Activated T-cell treated with anti-CD3 and anti-CD28 coated beads, Interleukin-2, amount 50 U/mL, for 72 hours (primary cell): ENCODE measurements around the gene SLFN14. TPM values are rescaled to one million over a fixed set of nuclear protein-coding genes. Genes with fewer than 3 reads are reported as not detected.

ENCODE experiments used
- ATAC-seq, 2 donors: fragments of 150-1000 bp; cut with Tn5 transposase; replicated peaks in 1 of 2; 2 replicates each; pipeline ENCODE4 v1.10.0; 2021; ENCODE audit warnings: moderate library complexity in 2 of 2, mild to moderate bottlenecking in 1 of 2
- DNase-seq, 2 donors: peaks; one replicate each; pipeline ENCODE4 v3.0.0; 2021 to 2022; ENCODE audit warnings: mixed read lengths in 1 of 2
- H3K27ac Mint-ChIP-seq: one replicate; pipeline ENCODE4 v1.8.0; 2022; ENCODE audit warnings: mild to moderate bottlenecking, moderate library complexity, mixed read lengths
- H3K27me3 Mint-ChIP-seq: one replicate; pipeline ENCODE4 v1.8.0; 2022; ENCODE audit warnings: low read depth, mixed read lengths
- H3K36me3 Mint-ChIP-seq, 2 donors: one replicate each; pipeline ENCODE4 v1.8.0; 2022; ENCODE audit warnings: mixed read lengths in 2 of 2, mild to moderate bottlenecking in 1 of 2; ENCODE audit not compliant: insufficient read depth in 2 of 2
- H3K4me1 Mint-ChIP-seq: one replicate; pipeline ENCODE4 v1.8.0; 2022; ENCODE audit warnings: low read depth, mixed read lengths
- H3K4me3 Mint-ChIP-seq, 2 donors: one replicate each; pipeline ENCODE4 v1.8.0; 2022; ENCODE audit warnings: mild to moderate bottlenecking in 2 of 2, mixed read lengths in 2 of 2, moderate library complexity in 2 of 2
- H3K9me3 Mint-ChIP-seq, 2 donors: one replicate each; pipeline ENCODE4 v1.8.0; 2022; ENCODE audit warnings: mixed read lengths in 2 of 2
- total RNA-seq, 2 donors: library from RNA; stranded (reverse); gene quantifications; one replicate each; pipeline ENCODE4 v1.2.3, GENCODE V29; 2022

The SLFN14 gene
- not detected for total RNA-seq

DNA sequence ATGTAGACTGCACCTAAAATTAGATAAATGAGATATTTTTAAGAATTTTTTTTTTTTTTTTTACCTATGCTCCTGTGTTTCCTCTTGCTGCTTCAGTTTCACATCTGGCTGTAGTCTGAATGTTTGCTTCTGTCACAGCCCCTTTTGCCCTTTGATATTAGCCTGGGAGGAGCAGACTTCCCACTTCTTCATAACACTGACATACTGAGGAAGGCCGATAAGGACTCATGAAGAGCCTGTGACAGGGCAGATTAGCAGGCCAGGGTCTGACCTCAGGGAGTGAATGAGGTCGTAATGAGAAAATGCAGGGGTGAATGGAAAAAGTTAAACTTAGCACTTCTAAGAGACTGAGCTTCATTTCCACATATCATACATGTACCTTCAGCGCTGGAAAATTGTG is at the start of gene SLFN14:
TSS of gene SLFN14 (minus strand) at position 117 of the 400 bp plus-strand sequence. CDS start 2,757 bp downstream, outside the sequence.
- Mint-ChIP-seq H3K4me3 (no peak within 1 kb of the TSS), H3K27me3 (peaks cover 12% of the 10 kb centered on the region), H3K36me3 (no peaks in the 10 kb centered on the region), H3K27ac (no peak within 1 kb of the TSS), H3K4me1 (peaks cover 10% of the 10 kb centered on the region), H3K9me3 (no peaks in the 10 kb centered on the region)
- ATAC-seq (peak; percentile 42 to 44), DNase-seq (no peak)

DNA sequence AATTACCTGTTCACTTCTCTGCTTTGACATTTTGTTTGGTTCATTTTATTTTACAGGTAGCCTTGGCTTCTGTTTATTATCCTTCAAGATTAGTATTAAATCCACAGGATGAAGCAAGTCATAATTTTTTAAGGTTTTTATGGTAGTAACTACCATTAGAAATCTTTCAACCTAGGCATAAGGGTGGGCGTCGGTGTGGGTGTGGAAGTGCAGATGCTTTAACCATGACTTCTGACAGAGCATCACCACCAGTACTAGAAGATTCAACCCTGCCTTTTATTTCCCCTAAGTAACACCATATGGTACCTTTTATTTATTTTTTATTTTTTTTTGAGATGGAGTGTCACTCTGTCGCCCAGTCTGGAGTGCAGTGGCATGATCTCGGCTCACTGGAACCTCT is 49.2 kb upstream of the SLFN14 start:
- Mint-ChIP-seq H3K27me3 (no peaks in the 10 kb centered on the region), H3K4me3 (no peak overlapping the region), H3K36me3 (peaks cover 3 to 16% of the 10 kb centered on the region in 2 donors), H3K9me3 (no peaks in the 10 kb centered on the region), H3K4me1 (peaks cover 8% of the 10 kb centered on the region), H3K27ac (no peak overlapping the region)
- DNase-seq (no peak), ATAC-seq (no peak)

DNA sequence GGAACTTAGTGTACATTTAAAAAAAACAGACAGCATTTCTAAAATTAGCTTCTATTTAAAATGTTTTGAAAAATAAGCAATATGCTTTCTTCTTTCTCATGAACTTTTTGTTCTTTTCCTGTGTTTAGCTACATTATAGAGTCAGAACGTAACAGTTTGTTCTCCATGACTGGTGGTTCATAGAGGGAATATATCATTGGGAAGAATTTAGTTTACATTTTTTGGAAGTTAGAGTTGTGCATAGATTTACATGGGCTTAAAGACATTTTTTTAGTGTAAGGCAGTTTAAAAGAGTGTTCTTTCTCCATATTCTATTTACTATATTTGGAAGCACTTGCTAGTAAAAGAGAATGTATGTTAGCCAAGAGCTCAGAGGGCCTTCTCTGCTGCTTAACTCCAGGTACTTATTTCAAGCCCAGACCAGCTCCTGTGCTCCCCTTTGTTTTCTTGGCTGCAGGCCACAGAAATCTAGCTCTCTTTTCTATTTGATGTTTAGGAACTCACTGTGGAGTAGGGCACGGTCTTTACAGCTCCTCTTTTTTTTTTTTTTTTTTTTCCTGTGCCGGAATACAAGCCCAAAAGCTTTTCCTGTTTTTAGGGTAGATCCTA is 46.7 kb upstream of the SLFN14 start:
- H3K36me3 Mint-ChIP-seq: peaks cover 8 to 28% of the 10 kb centered on the region in 2 donors
- no peaks in the 10 kb centered on the region for H3K27me3 Mint-ChIP-seq
- no peaks in the 10 kb centered on the region for H3K9me3 Mint-ChIP-seq
- ATAC-seq: no peak
- H3K4me1 Mint-ChIP-seq: peaks cover 8% of the 10 kb centered on the region
- no peak overlapping the region for H3K4me3 Mint-ChIP-seq
- no peak for DNase-seq
- H3K27ac Mint-ChIP-seq: no peak overlapping the region

DNA sequence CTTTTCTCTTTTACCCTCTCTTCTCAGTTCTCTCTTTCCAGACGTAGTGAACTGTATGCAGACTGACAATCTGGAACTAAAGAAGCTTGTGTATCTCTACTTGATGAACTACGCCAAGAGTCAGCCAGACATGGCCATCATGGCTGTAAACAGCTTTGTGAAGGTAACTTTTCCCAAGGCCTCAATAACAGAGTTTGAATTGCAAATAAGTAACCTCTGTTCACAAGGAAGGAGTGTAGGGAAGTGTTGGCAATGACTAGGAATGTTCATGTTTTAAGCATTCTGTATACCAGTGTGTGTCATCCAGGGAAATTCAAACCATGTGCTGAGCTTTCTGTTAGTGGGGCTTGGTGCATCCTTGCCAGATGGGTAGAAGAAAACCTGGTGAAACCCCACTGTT is 45.1 kb upstream of the SLFN14 start:
- no peak for DNase-seq
- peaks cover 8% of the 10 kb centered on the region for H3K4me1 Mint-ChIP-seq
- no peaks in the 10 kb centered on the region for H3K27me3 Mint-ChIP-seq
- H3K27ac Mint-ChIP-seq: no peak overlapping the region
- H3K4me3 Mint-ChIP-seq: no peak overlapping the region
- peaks cover 10 to 28% of the 10 kb centered on the region in 2 donors for H3K36me3 Mint-ChIP-seq
- ATAC-seq: no peak
- no peaks in the 10 kb centered on the region for H3K9me3 Mint-ChIP-seq

DNA sequence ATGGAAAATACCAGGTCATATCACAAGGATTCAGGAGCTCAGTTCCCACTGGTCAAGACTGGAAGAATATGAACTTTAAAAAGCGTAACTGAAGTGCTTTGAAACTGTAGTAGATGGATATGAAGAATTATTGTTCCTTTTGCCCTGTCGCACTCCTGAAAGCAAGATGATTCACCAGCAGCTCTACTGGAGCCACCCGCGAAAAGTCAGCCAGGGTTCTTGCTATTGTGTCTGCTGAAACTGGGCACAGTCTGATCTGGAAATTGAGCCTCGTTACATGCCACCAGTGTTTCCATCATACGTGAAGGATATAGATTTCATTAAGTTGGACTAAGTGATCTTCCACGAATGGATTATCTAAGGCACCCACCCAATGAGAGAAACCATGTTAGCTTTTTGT is 43.1 kb upstream of the SLFN14 start:
- H3K36me3 Mint-ChIP-seq: peaks cover 12 to 30% of the 10 kb centered on the region in 2 donors
- DNase-seq (no peak), ATAC-seq (no peak)
- peaks cover 8% of the 10 kb centered on the region for H3K4me1 Mint-ChIP-seq
- H3K27ac Mint-ChIP-seq: no peak overlapping the region
- H3K4me3 Mint-ChIP-seq: no peak overlapping the region
- H3K27me3 Mint-ChIP-seq: no peaks in the 10 kb centered on the region
- no peaks in the 10 kb centered on the region for H3K9me3 Mint-ChIP-seq

DNA sequence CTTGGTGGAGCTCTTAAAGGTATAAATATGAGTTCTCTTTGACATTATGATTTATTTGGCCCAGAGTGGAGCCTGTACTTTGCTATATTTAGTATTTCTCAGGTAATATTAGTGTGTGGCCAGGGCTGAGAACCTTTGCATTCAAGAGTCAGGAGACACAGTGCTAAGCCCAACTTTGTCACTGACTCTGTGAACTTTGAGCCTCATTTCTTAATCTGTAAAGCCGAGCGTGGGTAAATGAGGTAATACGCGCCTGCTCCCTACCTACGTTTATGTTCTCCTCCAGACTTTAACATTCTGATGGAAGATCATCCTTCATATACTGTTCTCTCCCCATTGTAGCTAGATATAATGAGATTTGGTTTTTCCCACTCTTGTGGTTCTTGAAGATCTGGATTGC is 37.0 kb upstream of the SLFN14 start:
- ATAC-seq (no peak), DNase-seq (no peak)
- no peak overlapping the region for H3K4me3 Mint-ChIP-seq
- H3K4me1 Mint-ChIP-seq: no peaks in the 10 kb centered on the region
- H3K36me3 Mint-ChIP-seq: peaks cover 14 to 32% of the 10 kb centered on the region in 2 donors
- no peaks in the 10 kb centered on the region for H3K27me3 Mint-ChIP-seq
- no peak overlapping the region for H3K27ac Mint-ChIP-seq
- H3K9me3 Mint-ChIP-seq: no peaks in the 10 kb centered on the region

DNA sequence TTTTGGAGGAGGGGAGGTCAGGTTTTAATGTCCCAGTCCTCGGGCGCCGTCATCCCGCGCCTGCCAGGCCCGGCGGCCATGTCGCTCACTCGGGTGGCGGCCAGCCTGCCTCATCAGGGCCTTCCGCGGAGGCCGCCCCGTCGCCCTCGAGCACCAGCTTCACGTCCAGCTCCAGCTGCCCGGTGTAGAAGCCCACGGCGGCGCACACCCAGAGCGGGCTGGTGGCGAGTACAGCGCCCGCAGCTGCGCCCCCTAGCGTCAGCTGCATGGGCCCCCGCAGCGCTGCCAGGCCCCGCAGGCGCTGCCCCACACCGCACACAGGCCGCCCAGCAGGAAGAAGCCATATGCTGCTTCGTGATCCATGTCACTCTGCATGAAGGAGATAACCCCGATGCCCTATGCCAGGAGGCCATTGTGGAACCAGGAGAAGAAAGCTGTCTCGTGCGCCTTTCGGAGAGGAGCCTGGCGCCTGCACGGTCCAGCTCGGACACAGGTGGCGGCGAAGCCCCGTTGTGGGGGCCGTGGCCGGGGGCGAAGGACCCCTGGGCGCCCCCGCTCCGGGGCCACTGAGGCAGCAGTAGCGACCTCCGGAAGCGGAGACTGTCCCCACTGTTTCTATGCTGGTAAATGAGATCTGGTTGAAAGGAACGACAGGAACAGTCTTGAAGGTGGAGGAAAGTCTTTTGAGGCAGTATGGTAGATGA is 36.1 kb upstream of the SLFN14 start:
- Mint-ChIP-seq H3K4me1 (no peaks in the 10 kb centered on the region), H3K36me3 (peaks cover 12 to 32% of the 10 kb centered on the region in 2 donors), H3K4me3 (no peak overlapping the region), H3K27me3 (no peaks in the 10 kb centered on the region), H3K9me3 (no peaks in the 10 kb centered on the region), H3K27ac (no peak overlapping the region)
- ATAC-seq (no peak), DNase-seq (no peak)

DNA sequence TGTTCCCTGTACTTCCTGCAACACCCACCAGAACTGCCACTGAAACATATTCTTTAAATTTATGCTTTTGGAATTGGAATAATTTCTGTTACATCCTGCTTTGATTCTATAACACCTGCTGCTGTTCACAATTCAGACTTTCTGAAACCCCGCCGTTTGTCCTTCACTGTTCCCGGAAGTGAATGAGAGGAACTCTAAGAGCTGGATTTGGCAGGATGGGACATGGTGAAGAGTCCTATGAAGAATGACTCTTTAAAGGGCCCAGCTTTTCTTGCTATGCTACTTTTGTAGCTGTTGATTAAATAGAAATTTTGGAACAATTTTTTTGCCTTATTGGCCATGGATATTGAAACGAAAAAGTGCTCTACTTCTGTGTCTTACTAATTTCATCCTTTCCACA is 35.5 kb upstream of the SLFN14 start:
- Mint-ChIP-seq H3K4me3 (no peak overlapping the region), H3K27me3 (no peaks in the 10 kb centered on the region), H3K9me3 (no peaks in the 10 kb centered on the region), H3K36me3 (peaks cover 12 to 30% of the 10 kb centered on the region in 2 donors), H3K27ac (no peak overlapping the region), H3K4me1 (no peaks in the 10 kb centered on the region)
- DNase-seq: no peak
- ATAC-seq: no peak

DNA sequence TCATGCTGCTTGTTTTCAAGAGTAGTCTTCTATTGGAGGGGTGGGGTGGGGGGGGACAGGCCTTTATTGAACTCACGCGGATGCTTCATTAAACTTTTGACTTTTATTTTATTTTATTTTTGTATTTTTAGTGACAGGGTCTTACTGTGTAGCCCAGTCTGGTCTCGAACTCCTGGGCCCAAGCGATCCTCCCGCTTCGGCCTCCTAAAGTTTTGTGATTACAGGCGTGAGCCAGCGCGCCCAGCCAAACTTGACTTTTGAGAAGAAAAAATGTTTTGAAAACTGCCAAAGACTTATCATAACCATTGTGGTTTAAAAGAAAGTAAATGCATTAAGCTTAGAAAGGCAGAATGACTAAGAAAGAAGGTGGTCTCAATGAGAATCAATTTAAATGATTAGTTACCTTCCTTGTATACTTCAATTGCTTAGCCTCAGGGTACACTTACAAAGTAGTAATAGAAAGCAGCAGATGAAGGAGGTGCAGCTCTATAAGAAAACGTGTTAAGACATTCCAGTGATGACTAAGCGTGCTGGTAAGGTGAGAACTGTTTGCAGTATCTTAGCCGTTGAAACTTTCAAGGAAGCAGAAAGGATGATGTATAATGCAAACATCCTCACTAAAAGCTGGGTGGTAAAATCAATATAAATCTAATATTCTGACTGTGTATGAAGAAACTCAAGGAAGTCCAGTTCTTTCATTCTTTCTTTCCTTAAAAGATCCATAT is 27.7 kb upstream of the SLFN14 start:
- Mint-ChIP-seq H3K9me3 (no peaks in the 10 kb centered on the region), H3K27me3 (no peaks in the 10 kb centered on the region), H3K4me3 (peak overlapping the region; percentile 91 to 94), H3K36me3 (peaks cover 4 to 9% of the 10 kb centered on the region in 2 donors), H3K4me1 (peaks cover 39% of the 10 kb centered on the region), H3K27ac (peak overlapping the region; percentile 87)
- peak; percentile 39 to 49 for ATAC-seq
- peak in 1 of 2 donors; percentile 26 for DNase-seq

DNA sequence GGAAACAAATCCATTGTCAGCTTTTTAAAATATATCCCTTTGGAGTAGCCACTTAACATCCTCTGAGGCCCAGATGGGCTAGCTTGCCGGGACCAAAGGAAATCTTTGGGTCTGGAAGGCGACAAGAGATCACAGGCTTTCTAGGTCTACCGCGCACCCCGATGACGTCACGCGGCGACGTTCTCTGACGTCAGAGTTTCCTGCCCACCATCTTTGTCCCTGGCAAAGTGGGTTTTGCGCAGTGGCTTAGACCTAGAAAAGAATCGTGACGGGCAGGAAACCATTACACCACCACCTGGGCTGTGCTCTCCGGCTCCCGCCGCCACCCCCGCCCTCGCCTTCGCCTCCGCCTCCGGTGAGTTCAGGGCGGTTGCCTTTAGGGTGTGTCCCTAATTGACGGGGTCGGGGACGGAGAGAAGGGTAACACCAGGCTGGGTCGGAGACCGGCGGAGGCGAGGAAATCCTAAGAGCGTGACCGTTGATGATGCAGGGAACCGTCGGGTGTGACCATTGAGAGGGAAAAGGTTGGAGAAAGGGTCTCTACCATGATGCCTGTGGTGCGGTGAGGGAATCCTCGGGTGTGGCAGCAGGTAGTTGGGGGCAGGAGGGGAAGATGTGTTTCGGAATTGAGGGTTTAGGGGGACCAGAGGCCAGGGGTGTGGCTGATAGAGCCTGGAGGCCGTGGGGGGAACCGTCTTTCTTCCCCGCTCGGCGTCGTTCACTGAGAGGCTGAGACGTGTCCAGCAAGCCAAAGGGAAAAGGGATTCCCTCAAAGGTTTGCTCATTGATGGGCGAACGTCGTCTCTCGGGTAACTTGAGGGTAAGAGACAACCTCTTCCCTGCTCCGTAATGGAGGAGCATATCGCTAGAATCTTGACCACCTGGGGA is 26.7 kb upstream of the SLFN14 start, which contains the start of gene AP2B1:
TSS of gene AP2B1 (plus strand) at position 249 of the 888 bp plus-strand sequence. CDS start 6,709 bp downstream, outside the sequence.
- peaks cover 4 to 7% of the 10 kb centered on the region in 2 donors for H3K36me3 Mint-ChIP-seq
- H3K4me3 Mint-ChIP-seq: peak within 1 kb of the TSS; percentile 91 to 94
- peak; percentile 94 to 98 for DNase-seq
- no peaks in the 10 kb centered on the region for H3K27me3 Mint-ChIP-seq
- ATAC-seq: peak; percentile 97 to 99
- H3K4me1 Mint-ChIP-seq: peaks cover 39% of the 10 kb centered on the region
- no peaks in the 10 kb centered on the region for H3K9me3 Mint-ChIP-seq
- H3K27ac Mint-ChIP-seq: peak within 1 kb of the TSS; percentile 92

DNA sequence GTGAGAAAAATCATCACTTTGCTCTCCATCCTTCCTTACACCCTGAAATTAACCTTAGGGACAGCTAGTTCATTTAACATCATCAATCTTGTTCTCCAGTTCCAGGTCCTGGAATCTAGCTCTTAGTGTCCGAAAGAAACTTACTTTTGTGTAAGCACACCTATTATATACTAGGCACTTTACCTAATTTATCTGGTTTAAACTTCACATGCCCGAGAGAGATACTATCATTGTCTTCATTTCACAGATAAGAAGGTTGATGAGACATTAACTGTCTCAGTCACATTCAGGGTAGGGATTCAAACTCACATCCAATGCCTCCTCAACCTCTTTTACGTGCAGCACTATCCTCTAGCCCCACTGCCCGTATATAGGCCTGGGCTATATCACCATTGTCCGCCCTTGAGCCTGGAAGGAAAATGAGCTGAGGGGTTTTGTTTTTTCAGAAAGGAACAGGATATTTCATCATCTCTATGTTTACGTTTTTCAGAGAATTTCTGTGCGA is 26.0 kb upstream of the SLFN14 start:
- H3K36me3 Mint-ChIP-seq: peaks cover 4 to 7% of the 10 kb centered on the region in 2 donors
- peak overlapping the region; percentile 92 for H3K27ac Mint-ChIP-seq
- H3K4me1 Mint-ChIP-seq: peaks cover 39% of the 10 kb centered on the region
- H3K27me3 Mint-ChIP-seq: no peaks in the 10 kb centered on the region
- H3K9me3 Mint-ChIP-seq: no peaks in the 10 kb centered on the region
- peak; percentile 32 to 40 for ATAC-seq
- peak overlapping the region; percentile 91 to 94 for H3K4me3 Mint-ChIP-seq
- DNase-seq: peak in 1 of 2 donors; percentile 21

DNA sequence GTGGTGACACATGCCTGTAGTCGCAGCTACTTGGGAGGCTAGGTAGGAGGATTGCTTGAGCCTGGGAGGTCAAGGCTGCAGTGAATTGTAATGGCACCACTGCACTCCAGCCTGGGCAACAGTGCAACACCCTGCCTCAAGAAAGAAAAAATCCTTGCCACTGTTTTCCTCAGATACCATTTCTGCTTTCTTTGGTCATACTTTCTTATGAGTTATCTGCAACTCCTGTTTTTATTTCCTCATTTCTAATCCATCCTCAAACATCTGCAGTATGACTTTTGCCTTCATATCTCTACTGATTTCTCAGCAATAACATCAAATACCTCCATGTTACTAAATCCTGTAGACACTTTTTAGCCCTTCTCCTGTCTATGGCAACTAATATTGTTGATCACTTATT is 23.4 kb upstream of the SLFN14 start:
- no peak for DNase-seq
- Mint-ChIP-seq H3K27ac (no peak overlapping the region), H3K9me3 (no peaks in the 10 kb centered on the region), H3K4me3 (no peak overlapping the region), H3K36me3 (peaks cover 4 to 5% of the 10 kb centered on the region in 2 donors), H3K4me1 (peaks cover 26% of the 10 kb centered on the region), H3K27me3 (no peaks in the 10 kb centered on the region)
- no peak for ATAC-seq
